ENCODE results near the gene ATAD3A.
"Not testable (repeated sequence)": the region's sequence is repeated elsewhere in the genome, so short reads cannot be mapped to it uniquely, and the experiment has no call there.

Gene ATAD3A

DNA sequence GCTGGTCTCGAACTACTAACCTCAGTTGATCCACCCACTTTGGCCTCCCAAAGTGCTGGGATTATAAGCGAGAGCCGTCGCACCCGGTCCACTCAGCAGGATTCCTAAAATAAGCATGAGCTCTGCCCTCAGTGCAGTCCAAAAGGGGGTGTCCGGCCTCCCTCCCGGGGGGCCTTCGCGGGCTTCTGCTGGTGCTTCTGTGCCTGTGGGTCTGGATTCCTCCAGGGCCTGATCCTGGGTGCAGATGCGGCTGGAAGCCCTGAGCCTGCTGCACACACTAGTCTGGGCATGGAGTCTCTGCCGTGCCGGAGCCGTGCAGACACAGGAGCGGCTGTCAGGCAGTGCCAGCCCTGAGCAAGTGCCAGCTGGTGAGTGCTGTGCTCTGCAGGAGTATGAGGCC lies 5.0 kb downstream of the ATAD3A start:
- H4K5ac ChIP-seq (ENCODE audit: low read length); H3K23ac ChIP-seq (ENCODE audit: low read length); H2BK15ac ChIP-seq (replicated peaks; ENCODE audit: low read depth); H3K9ac ChIP-seq (ENCODE audit: low read length); H3K27me3 ChIP-seq (ENCODE audit: insufficient read depth, low read length, poor library complexity); H4K8ac ChIP-seq (ENCODE audit: low read depth, low read length); H3K79me1 ChIP-seq (ENCODE audit: low read length); H3K56ac ChIP-seq (ENCODE audit: low read length); H3K4me2 ChIP-seq (ENCODE audit: low read length); H3K4ac ChIP-seq (ENCODE audit: low read depth, low read length); H3K18ac ChIP-seq (ENCODE audit: low read length); DNase-seq; H3K79me2 ChIP-seq (ENCODE audit: control insufficient read depth, insufficient read depth, low read length); H2AK5ac ChIP-seq (ENCODE audit: low read length); H2BK120ac ChIP-seq (ENCODE audit: low read depth, low read length); H3K36me3 ChIP-seq (ENCODE audit: control insufficient read depth, insufficient read depth, low read length); H2BK5ac ChIP-seq (ENCODE audit: low read length); H3K4me1 ChIP-seq (ENCODE audit: control insufficient read depth, low read depth, low read length); H3K27ac ChIP-seq (ENCODE audit: low read depth, low read length); H3K4me3 ChIP-seq (ENCODE audit: low read length): not testable (repeated sequence)
- no CpG with 5 or more reads among the region's 14 CpGs for WGBS (ENCODE audit: extremely low coverage, insufficient coverage, low lambda C conversion rate)

DNA sequence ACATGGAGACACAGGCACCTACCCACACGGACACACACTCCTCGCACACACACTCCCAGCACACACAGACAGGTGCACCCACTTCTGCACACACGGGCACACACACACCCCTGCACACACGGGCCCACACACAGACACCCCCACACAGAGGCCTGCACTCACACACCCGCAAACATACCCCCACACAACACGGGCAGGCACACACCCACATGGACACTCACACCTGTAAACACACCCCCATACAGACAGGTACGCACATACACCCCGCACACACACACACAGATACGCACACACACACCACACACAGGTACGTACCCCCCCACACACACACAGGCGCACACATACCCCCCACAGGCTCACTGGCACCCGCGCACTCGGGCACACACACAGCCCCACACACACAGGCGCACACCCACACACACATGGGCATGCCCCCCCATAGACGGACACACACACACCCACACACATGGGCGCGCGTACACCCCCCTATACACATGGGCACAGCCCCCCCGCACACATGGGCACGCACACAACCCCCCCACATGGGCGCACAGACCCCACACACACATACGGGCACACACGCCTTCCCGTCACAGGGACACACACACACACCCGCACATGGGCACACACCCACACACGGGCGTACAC lies 6.1 kb downstream of the ATAD3A start:
- no CpG with 5 or more reads among the region's 28 CpGs for WGBS (ENCODE audit: extremely low coverage, insufficient coverage, low lambda C conversion rate)
- H2BK5ac ChIP-seq (ENCODE audit: low read length): no peak overlapping the region

DNA sequence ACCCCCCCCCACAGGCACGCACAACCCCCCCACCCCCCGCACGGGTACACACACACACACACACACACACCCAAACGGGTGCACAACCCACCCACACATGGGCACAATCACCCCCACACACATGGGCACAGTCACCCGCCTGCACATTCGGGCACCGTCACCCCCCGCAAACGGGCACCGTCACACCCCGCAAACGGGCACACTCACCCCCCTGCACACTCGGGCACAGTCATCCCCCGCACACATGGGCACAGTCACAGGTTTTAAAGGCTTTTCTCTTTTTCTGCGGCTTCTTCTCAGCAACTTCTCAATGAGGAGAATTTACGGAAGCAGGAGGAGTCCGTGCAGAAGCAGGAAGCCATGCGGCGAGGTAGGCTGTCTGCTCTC lies 6.7 kb downstream of the ATAD3A start:
- not testable (repeated sequence) for H3K36me3 ChIP-seq (ENCODE audit: control insufficient read depth, insufficient read depth, low read length); H3K27ac ChIP-seq (ENCODE audit: low read depth, low read length); H2BK15ac ChIP-seq (replicated peaks; ENCODE audit: low read depth); H3K27me3 ChIP-seq (ENCODE audit: insufficient read depth, low read length, poor library complexity); H4K5ac ChIP-seq (ENCODE audit: low read length); H3K79me2 ChIP-seq (ENCODE audit: control insufficient read depth, insufficient read depth, low read length); H3K23ac ChIP-seq (ENCODE audit: low read length); DNase-seq; H3K4me2 ChIP-seq (ENCODE audit: low read length); H3K18ac ChIP-seq (ENCODE audit: low read length); H2AK5ac ChIP-seq (ENCODE audit: low read length); H3K56ac ChIP-seq (ENCODE audit: low read length); H2BK5ac ChIP-seq (ENCODE audit: low read length); H3K4ac ChIP-seq (ENCODE audit: low read depth, low read length); H3K9ac ChIP-seq (ENCODE audit: low read length); H3K4me1 ChIP-seq (ENCODE audit: control insufficient read depth, low read depth, low read length); H3K79me1 ChIP-seq (ENCODE audit: low read length); H2BK120ac ChIP-seq (ENCODE audit: low read depth, low read length); H3K4me3 ChIP-seq (ENCODE audit: low read length); H4K8ac ChIP-seq (ENCODE audit: low read depth, low read length)
- WGBS (ENCODE audit: extremely low coverage, insufficient coverage, low lambda C conversion rate): no CpG with 5 or more reads among the region's 19 CpGs

More for the DNA sequence above, 6.1 kb downstream of the ATAD3A start:
- no peak overlapping the region for H3K23ac ChIP-seq (ENCODE audit: low read length)
- no peak overlapping the region for H3K4ac ChIP-seq (ENCODE audit: low read depth, low read length)
- H3K27me3 ChIP-seq (ENCODE audit: insufficient read depth, low read length, poor library complexity): no peaks in the 10 kb centered on the region
- H2BK15ac ChIP-seq (replicated peaks; ENCODE audit: low read depth): no peak overlapping the region
- no peak overlapping the region for H3K18ac ChIP-seq (ENCODE audit: low read length)
- H3K4me3 ChIP-seq (ENCODE audit: low read length): no peak overlapping the region
- H3K56ac ChIP-seq (ENCODE audit: low read length): no peak overlapping the region
- H3K36me3 ChIP-seq (ENCODE audit: control insufficient read depth, insufficient read depth, low read length): peaks cover 2% of the 10 kb centered on the region
- no peak overlapping the region for H4K5ac ChIP-seq (ENCODE audit: low read length)
- no peak overlapping the region for H3K4me2 ChIP-seq (ENCODE audit: low read length)
- H2BK120ac ChIP-seq (ENCODE audit: low read depth, low read length): no peak overlapping the region
- no peaks in the 10 kb centered on the region for H3K79me2 ChIP-seq (ENCODE audit: control insufficient read depth, insufficient read depth, low read length)
- no peak overlapping the region for H4K8ac ChIP-seq (ENCODE audit: low read depth, low read length)
- no peak overlapping the region for H3K9ac ChIP-seq (ENCODE audit: low read length)
- DNase-seq: no peak
- no peaks in the 10 kb centered on the region for H3K4me1 ChIP-seq (ENCODE audit: control insufficient read depth, low read depth, low read length)
- no peak overlapping the region for H3K27ac ChIP-seq (ENCODE audit: low read depth, low read length)
- no peak overlapping the region for H2AK5ac ChIP-seq (ENCODE audit: low read length)
- H3K79me1 ChIP-seq (ENCODE audit: low read length): no peaks in the 10 kb centered on the region

DNA sequence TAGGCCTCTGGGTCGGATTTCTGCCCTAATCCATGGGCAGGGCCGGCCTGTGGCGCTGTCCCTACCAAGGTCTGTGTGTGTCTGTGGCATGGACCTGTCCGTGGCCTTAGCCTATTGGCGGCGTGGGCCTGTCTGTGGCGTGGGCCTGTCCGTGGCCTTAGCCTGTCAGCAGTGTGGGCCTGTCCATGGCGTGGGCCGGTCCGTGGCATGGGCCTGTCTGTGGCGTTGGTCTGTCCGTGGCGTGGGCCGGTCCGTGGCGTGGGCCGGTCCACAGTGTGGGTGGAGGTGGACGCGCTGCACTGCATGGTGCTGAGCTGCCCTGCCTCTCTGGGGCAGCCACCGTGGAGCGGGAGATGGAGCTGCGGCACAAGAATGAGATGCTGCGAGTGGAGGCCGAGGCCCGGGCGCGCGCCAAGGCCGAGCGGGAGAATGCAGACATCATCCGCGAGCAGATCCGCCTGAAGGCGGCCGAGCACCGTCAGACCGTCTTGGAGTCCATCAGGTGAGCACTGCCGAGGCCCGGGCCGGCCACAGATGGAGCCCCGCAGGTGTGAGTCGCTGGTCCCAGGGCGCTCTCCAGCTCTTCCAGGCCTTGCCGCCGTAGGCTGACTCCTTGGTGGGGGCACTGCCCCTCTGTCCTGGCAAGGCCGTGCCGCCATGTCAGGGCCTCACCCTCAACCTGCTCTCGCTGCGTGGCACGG lies 8.0 kb downstream of the ATAD3A start:
- H3K79me1 ChIP-seq (ENCODE audit: low read length); H3K4ac ChIP-seq (ENCODE audit: low read depth, low read length); H3K4me1 ChIP-seq (ENCODE audit: control insufficient read depth, low read depth, low read length); H2BK120ac ChIP-seq (ENCODE audit: low read depth, low read length); H3K18ac ChIP-seq (ENCODE audit: low read length); H4K5ac ChIP-seq (ENCODE audit: low read length); H3K27me3 ChIP-seq (ENCODE audit: insufficient read depth, low read length, poor library complexity); H4K8ac ChIP-seq (ENCODE audit: low read depth, low read length); DNase-seq; H2BK5ac ChIP-seq (ENCODE audit: low read length); H3K56ac ChIP-seq (ENCODE audit: low read length); H3K36me3 ChIP-seq (ENCODE audit: control insufficient read depth, insufficient read depth, low read length); H2AK5ac ChIP-seq (ENCODE audit: low read length); H3K4me2 ChIP-seq (ENCODE audit: low read length); H3K23ac ChIP-seq (ENCODE audit: low read length); H3K4me3 ChIP-seq (ENCODE audit: low read length); H2BK15ac ChIP-seq (replicated peaks; ENCODE audit: low read depth); H3K9ac ChIP-seq (ENCODE audit: low read length); H3K27ac ChIP-seq (ENCODE audit: low read depth, low read length); H3K79me2 ChIP-seq (ENCODE audit: control insufficient read depth, insufficient read depth, low read length): not testable (repeated sequence)
- WGBS (ENCODE audit: extremely low coverage, insufficient coverage, low lambda C conversion rate): no CpG with 5 or more reads among the region's 51 CpGs

DNA sequence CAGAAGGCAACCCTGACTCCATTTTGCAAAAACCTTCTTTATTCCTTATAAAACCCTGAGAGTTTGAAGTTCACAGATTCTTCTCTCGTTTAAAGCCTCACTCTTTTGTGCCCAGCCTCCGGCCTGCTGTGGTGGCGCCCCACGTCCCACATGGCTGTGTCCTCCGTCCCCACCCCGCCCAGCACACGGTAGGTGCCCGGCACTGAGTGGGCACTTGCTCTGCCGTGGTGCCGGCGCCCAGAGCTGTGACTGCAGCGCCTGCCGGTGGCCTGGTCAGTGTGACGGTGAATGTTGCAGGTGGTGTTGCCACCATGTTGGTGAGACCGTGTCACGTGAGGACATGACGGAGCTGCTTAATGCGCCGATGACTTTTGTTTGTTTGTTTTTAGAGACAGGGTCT lies 9.4 kb downstream of the ATAD3A start:
- Histone ChIP-seq H2AK5ac (ENCODE audit: low read length) (no peak overlapping the region), H3K9ac (ENCODE audit: low read length) (no peak overlapping the region), H2BK5ac (ENCODE audit: low read length) (no peak overlapping the region), H3K4me1 (ENCODE audit: control insufficient read depth, low read depth, low read length) (no peaks in the 10 kb centered on the region), H3K79me1 (ENCODE audit: low read length) (no peaks in the 10 kb centered on the region), H3K4me3 (ENCODE audit: low read length) (no peak overlapping the region), H4K5ac (ENCODE audit: low read length) (no peak overlapping the region), H2BK120ac (ENCODE audit: low read depth, low read length) (no peak overlapping the region), H4K8ac (ENCODE audit: low read depth, low read length) (no peak overlapping the region), H3K4ac (ENCODE audit: low read depth, low read length) (no peak overlapping the region), H3K56ac (ENCODE audit: low read length) (no peak overlapping the region), H2BK15ac (replicated peaks; ENCODE audit: low read depth) (no peak overlapping the region), H3K18ac (ENCODE audit: low read length) (no peak overlapping the region), H3K36me3 (ENCODE audit: control insufficient read depth, insufficient read depth, low read length) (peaks cover 2% of the 10 kb centered on the region), H3K23ac (ENCODE audit: low read length) (no peak overlapping the region), H3K4me2 (ENCODE audit: low read length) (no peak overlapping the region), H3K79me2 (ENCODE audit: control insufficient read depth, insufficient read depth, low read length) (no peaks in the 10 kb centered on the region), H3K27me3 (ENCODE audit: insufficient read depth, low read length, poor library complexity) (no peaks in the 10 kb centered on the region), H3K27ac (ENCODE audit: low read depth, low read length) (no peak overlapping the region)
- no CpG with 5 or more reads among the region's 19 CpGs for WGBS (ENCODE audit: extremely low coverage, insufficient coverage, low lambda C conversion rate)
- no peak for DNase-seq

DNA sequence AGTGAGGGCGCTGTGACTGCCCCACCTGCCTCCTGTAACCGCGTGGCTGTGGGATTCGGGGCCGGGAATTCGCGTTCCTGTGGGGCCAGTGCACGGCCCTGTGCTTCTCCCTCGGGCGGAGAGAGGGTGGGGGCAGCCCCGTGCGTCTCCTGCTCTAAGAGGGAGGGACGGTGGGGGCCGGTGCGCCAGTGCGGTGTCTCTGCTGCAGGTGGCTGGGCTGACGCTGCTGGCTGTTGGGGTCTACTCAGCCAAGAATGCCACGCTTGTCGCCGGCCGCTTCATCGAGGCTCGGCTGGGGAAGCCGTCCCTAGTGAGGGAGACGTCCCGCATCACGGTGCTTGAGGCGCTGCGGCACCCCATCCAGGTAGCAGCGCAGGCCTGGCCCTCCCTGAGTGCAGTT lies 10.6 kb downstream of the ATAD3A start:
- no CpG with 5 or more reads among the region's 30 CpGs for WGBS (ENCODE audit: extremely low coverage, insufficient coverage, low lambda C conversion rate)
- not testable (repeated sequence) for H3K79me2 ChIP-seq (ENCODE audit: control insufficient read depth, insufficient read depth, low read length); H2AK5ac ChIP-seq (ENCODE audit: low read length); H3K9ac ChIP-seq (ENCODE audit: low read length); H3K27me3 ChIP-seq (ENCODE audit: insufficient read depth, low read length, poor library complexity); H3K79me1 ChIP-seq (ENCODE audit: low read length); H3K4me2 ChIP-seq (ENCODE audit: low read length); H3K23ac ChIP-seq (ENCODE audit: low read length); H3K4ac ChIP-seq (ENCODE audit: low read depth, low read length); H4K8ac ChIP-seq (ENCODE audit: low read depth, low read length); H3K36me3 ChIP-seq (ENCODE audit: control insufficient read depth, insufficient read depth, low read length); H3K18ac ChIP-seq (ENCODE audit: low read length); DNase-seq; H4K5ac ChIP-seq (ENCODE audit: low read length); H2BK15ac ChIP-seq (replicated peaks; ENCODE audit: low read depth); H3K56ac ChIP-seq (ENCODE audit: low read length); H2BK5ac ChIP-seq (ENCODE audit: low read length); H2BK120ac ChIP-seq (ENCODE audit: low read depth, low read length); H3K4me3 ChIP-seq (ENCODE audit: low read length); H3K27ac ChIP-seq (ENCODE audit: low read depth, low read length); H3K4me1 ChIP-seq (ENCODE audit: control insufficient read depth, low read depth, low read length)

All from mesendoderm (in vitro differentiated cells).